OCI-M1 (cell line): Measurements from ENCODE around the gene EBNA1BP2.
"Not testable (repeated sequence)": the region's sequence is repeated elsewhere in the genome, so short reads cannot be mapped to it uniquely, and the experiment has no call there.

ENCODE experiments used
- DNase-seq: peaks from one replicate; lab custom pipeline; 2025; lab: John Stamatoyannopoulos, UW

EBNA1BP2 gene

GRCh38 chr1:43171876-43172526 lies at the start of gene EBNA1BP2, which contains the start of gene CFAP57:
TSS of gene EBNA1BP2 (minus strand) at chr1:43172290. CDS start at chr1:43172118, 172 bp downstream.
TSS of gene CFAP57 (plus strand) at chr1:43172330. CDS start at chr1:43172754, 424 bp downstream.
- DNase-seq: peak; percentile 95

DNA sequence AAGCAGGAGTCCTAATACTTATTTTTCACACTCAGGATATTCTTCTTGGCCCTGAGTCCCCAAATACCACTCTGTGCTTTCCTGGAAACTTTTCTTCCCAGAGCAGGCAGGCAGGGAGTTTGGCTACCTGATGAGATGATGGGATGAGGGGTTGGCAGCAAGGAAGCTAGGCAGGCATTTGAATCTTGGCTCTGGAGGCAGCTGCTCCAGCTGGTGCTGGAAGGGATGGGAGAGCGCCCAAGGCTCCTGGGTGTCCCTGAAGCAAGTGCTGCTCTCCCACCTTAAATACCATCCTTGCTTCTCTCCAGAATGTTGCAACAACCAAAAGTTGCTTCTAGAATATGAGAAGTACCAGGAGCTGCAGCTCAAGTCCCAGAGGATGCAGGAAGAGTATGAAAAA lies 49.7 kb upstream of the EBNA1BP2 start:
- DNase-seq: no peak

DNA sequence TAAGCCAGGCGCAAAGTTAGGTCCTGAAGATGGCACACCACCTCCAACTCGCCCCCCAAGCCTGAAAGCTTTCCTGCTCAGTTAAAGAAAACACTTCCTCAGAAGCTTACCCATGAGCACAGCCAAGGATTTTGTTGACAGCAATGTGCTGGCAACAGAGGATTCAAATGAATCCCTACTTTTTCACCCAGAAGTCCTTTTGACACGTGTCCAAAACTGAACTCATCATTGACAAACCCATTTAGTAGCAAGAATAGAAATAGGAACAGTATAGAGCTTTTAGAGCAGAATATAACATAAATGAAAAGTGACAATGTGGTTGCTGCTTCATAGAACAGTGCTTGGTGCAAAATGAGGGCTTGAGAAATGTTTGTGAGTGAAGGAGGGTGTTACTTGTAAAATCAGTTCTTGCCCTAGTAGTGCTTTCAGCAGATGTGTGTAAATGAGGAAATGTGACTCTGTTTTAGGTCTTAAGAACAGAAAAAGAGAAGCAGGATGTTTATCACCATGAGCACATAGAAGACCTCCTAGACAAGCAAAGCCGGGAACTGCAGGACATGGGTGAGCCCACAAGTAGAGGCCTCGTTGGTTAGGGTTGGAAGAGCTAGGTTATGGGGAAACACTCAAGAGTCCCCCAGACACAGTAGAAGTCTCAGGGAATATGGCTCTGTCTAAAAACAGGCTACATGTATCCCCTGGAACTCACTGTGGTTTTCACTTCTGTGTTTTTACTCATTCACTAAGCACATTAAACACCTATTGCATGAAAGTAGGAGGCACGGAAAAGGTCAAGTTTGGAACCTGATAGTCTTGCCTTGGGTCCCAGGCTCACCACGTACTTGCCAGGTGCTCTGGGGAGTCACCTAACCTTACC lies 49.1 kb upstream of the EBNA1BP2 start:
- DNase-seq: peak; percentile 25

DNA sequence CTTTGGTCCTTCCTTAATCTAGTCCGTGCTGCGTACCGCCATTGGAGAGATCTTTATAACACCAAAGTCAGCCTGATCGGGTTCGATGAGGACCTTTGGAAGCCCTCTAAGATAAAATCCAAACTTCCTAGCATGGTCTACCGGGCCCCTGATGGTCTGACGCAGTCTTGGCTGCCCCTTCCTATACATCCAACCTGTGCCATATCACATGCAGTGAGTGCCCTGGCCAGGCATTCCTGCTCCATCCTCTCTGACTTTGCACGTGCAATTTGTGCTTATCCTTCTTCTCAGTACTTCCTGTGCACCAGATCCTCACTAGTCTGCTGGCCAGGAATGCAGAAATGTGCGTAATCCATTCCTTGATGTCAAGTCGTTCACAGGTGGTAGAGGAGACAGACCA lies 45.7 kb upstream of the EBNA1BP2 start:
- DNase-seq: no peak

GRCh38 chr1:43214501-43215444 lies 42.7 kb upstream of the EBNA1BP2 start:
- DNase-seq: no peak

DNA sequence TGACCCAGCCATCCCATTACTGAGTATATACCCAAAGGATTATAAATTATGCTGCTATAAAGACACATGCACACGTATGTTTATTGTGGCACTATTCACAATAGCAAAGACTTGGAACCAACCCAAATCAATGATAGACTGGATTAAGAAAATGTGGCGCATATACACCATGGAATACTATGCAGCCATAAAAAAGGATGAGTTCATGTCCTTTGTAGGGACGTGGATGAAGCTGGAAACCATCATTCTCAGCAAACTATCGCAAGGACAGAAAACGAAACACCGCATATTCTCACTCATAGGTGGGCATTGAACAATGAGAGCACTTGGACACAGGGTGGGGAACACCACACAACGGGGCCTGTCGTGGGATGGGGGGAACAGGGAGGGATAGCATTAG lies 36.2 kb upstream of the EBNA1BP2 start:
- not testable (repeated sequence) for DNase-seq

DNA sequence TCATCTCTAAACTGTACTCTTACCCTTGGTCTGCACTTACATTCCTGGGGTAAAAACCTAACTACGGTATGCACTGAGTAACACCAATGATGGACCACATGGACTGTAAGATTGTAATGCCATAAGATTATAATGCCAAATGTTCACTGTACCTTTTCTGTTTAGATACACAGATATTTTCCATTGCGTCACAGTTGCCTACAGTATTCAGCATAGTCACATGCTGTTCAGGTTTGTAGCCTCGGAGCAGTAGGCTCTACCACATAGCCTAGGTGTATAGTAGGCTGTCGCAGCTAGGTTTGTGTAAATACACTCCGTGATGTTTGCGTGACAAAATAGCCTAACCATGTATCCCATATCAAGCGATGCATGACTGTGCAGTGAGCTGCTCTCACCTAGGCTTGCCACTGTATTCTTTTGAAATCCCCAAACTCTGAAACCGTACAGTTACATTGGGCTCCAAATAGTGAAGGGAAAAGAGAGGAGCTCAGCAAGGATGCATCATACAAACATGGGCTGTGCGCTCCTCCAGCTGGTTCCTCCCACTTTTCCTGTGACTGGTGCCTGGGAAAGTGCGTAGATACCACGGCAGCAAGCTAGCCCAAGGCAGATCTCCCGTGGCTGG lies 35.3 kb upstream of the EBNA1BP2 start:
- DNase-seq: no peak

DNA sequence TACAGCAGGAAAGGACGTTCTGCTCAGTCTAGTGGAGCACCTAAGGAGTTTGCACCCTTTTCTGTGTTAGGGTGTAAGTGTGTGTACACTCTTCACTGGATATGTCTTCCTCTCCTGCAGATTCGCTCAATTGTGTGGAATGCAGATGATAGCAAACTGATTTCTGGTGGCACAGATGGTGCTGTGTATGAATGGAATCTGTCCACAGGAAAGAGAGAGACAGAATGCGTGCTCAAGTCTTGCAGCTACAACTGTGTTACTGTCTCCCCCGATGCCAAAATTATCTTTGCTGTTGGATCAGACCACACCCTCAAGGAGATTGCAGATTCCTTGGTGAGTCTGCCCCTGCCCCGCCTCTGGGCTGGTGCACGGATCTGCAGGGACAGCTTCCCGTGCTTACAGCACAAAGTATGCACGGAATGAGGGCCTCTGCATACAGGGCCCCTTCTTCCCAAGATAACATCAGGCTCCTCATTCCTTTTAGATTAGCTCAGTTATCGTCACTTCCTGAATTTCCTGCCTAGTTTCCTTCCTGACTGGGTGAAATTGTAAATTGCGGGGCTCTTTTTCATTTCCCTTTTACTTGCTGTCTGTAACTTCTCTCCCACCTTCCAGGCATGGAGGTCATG lies 34.6 kb upstream of the EBNA1BP2 start:
- DNase-seq: no peak

DNA sequence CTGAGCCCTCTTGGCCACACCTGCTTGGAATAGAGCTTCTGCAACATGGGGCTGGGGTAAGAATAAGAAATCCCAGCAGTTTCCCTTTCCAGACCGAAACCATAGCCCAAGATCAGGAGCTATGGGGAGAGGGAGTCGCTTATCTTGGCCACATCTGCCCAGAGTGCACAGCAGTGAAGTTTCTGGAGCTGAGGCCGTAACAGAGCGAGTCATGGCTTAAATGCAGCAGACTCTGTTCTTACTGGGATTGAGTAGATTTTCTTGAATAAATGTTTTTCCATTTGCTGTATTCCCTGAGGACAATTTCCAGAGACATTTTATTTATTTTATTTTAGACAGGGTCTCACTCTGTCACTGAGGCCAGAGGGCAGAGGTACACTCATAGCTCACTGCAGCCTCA lies 33.6 kb upstream of the EBNA1BP2 start:
- DNase-seq: no peak

- DNase-seq: no peak
Measured at GRCh38 chr1:43204394-43204793, 32.3 kb upstream of the EBNA1BP2 start.

DNA sequence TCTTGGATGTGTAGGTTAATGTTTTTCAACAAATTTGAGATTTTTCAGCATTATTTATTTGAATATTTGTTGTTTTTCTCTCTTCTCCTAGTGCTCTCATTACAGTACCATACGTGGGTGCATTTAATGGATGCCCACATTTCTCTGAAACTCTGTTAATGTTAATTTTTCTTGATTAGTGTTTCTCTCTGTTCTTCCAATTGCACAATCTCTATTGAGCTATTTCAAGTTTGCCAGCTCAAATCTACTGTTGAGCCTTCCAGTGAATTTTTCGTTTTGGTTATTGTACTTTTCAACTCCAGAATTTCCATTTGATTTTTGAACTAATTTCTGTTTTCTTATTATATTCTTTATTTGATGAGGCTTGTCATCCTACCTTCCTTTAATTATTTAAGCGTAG lies 31.8 kb upstream of the EBNA1BP2 start:
- no peak for DNase-seq

DNA sequence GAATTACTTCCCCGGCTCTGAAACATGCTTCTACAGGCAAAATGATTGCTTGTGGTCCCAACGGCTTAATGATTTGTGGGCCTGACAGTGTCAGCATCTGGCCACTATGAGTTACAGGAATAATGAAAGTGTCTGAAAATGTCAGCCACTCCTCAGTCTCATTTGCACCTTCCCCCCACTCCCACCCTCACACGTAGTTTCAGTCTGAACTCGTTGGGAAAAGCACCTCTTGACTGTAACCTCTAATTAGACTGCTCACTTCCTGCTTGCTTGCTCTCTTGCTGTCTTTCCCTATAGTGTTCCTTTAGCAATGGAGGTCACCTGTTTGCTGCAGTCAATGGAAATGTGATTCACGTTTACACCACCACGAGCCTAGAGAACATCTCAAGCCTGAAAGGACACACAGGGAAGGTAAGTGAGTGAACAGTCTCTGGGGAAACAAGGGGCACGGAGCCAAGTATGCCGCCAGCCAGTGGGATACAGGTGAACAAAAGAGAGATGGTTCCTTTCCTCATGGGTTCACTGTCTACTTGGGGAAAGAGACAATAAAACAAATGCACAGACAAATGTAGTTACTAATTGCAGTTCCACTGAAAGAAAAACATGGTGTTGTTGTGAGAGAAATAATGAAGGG lies 27.1 kb upstream of the EBNA1BP2 start:
- DNase-seq: no peak

DNA sequence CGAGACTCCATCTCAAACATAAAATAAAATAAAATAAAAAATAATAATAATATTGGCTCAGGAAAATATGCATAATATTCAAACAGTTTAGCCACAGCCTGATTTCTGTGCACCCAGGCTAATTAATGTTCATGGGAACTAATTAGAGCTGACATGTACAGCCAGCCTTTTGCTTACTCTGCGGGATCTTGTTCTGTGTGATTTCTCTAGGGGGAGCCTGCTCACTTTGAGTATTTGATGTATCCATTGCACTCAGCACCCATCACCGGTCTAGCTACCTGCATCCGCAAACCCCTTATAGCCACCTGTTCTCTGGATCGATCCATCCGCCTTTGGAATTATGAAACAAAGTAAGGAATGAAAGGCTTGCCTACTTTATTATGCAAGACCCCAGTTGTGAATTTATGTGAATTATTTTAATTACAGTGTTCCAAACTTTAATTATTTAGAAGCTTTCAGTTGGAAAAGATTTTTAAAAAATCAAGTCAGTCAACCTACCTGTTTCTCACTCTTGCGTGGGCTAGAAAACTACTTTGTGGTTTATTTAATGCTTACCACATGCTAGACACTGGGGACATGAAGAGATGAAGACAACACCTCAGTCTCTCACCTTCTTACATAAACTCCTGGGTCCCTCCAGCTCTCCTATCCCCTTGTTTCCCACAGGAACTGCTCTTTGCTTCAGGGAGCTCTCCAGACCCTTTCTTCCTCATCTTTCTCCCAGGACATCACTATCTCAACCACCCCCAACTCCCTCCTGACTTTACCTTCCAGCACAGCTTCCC lies 25.4 kb upstream of the EBNA1BP2 start:
- DNase-seq: no peak

DNA sequence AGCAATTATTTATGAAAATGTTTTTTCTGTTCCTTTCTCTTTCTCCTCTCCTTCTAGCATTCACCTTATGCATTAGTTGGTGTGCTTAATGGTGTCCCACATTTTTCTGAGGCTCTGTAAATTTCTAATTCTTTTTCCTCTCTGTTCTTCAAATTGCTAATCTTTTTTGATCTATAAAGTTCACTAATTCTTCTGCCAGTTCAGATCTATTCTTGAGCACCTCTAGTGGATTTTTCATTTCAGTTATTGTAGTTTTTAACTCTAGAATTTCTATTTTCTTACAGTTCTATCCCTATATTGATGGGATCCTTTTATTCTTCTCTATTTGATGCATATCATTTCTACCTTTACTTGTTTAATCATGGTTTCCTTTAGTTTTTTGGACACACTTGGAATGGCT lies 22.4 kb upstream of the EBNA1BP2 start:
- no peak for DNase-seq

- DNase-seq: no peak
Measured at GRCh38 chr1:43188106-43188505, 16.0 kb upstream of the EBNA1BP2 start.

DNA sequence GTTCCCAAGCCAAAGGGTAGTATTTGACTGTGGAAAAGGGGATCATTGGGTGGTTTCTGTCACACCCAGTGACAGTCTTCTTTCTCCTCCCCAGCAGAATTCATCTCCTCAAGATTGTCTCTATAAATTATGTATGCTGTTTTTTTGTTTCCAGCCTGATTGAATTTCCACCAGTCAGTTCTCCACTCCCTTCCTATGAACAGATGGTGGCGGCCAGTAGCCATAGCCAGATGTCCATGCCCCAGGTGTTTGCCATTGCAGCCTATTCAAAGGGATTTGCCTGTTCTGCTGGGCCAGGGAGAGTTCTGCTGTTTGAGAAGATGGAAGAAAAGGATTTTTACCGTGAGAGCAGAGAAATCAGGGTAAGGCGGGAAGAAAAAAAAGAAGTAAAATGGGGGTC lies 12.9 kb upstream of the EBNA1BP2 start:
- no peak for DNase-seq

DNA sequence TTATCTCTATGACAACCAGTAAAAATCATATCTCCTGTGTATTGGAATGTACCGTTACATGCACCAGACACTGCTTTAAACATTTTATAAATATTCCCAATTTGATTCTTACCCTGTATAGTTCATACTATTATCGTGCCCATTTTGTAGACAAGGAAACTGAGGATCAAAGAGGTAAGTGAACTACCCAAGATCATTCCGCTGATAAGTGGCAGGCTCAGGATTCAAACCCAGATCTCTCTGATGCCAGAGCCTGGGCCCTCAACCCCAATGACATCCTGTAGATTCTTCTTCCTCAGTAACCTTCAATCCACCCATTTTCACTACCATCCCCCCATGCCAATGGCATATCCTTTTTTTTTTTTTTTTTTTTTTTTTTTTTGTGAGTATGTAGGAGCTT lies 12.3 kb upstream of the EBNA1BP2 start:
- DNase-seq: no peak

DNA sequence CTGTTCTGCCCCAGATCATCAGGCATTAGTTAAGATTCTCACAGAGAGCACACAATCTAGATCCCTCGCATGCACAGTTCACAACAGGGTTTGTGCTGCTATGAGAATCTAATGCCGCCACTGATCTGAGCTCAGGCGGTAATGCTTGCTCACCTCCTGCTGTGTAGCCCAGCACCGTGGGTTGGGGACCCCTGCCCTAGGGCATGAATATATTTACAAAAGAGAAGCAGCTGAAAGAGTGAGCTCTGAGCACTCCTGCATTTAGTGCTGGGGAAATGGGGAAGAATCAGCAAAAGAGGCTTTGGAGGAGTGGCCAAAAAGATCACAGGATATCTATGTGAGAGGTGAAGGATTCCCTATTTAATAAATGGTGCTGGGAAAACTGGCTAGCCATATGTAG lies 5.6 kb upstream of the EBNA1BP2 start:
- no peak for DNase-seq

GRCh38 chr1:43174873-43175272 lies 2.8 kb upstream of the EBNA1BP2 start:
- no peak for DNase-seq

DNA sequence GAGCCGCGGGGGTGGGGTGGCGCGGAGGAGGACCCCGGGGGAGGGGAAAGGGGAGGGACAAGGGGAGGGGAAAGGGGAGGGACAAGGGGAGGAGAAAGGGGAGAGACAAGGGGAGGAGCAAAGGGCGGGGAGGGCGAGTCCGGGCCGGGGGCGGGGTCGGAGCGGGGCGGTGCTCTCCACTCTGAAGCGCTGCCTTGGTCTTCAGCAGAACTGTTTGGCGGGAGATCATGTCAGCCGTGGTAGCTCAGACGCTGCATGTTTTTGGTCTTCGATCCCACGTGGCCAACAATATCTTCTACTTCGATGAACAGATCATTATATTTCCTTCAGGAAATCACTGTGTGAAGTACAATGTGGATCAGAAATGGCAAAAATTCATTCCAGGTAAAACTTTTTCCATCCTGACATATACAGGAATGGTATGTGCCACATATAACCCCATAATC lies 460 bp upstream of the EBNA1BP2 start:
- DNase-seq: peak; percentile 88
